Inflammatory macrophage treated with lipopolysaccharide for 1 hour (primary cell): ENCODE results near the gene KLK10.

Source experiments
- DNase-seq, 2 donors: peaks; one replicate each; pipeline ENCODE4 v3.0.0-alpha.2; 2020 to 2022

The KLK10 gene

GRCh38 chr19:51025809-51026553, 6.5 kb upstream of the KLK10 start:
- no peak for DNase-seq

DNA sequence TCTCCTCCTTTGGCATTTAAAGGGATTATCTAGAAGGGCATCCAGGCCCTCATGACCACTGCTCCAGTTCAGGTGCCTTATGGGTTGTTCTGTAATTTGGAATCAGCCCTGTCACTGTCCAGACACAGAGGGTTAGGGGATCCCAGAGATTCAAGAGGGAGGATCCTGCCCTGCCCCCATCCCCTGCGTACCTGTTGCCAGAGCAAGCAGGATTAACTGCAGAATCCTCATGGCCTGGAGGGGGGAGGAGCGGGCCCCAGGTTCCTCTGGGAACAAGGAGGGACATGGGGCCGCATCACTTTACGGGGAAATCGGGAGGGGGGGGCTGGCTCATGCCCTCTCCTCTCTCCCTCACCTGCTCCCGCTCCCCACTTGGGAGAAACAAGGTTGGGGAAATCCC, 5.9 kb upstream of the KLK10 start:
- no peak for DNase-seq

DNA sequence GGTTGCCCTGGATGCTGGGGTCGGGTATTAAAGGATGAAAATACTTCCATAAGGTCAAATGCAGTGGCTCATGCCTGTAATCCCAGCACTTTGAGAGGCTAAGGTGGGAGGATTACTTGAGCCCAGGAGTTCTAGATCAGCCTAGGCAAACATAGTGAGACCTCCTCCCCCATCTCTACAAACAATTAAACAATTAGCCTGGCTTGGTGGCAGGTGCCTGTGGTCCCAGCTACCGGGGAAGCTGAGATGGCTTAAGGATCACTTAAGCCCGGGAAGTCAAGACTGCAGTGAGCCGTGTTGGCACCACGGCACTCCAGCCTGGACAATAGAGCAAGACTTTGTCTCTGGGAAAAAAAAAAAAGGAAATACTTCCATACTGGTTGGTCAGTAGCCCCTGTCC, 5.4 kb upstream of the KLK10 start:
- DNase-seq: no peak

DNA sequence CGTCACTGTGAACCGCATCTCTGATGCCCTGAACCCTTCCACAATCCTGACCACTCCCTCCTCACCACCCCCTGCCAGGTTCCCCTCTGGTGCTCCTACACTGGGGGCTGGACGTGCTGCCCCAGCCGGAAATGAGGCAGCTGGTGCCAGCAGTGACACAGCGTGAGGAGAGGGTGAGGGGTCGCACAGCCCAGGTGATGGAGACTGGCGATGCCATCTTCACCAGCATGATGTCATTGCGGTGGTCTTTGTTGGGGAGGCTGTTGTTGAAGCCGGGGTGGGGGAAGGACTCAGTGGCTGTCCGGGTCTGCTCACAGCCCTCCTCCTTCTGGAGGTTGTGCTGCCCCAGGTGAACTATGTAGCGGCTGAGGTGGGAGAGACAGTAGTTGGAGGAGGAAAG, 4.4 kb upstream of the KLK10 start:
- no peak for DNase-seq

- DNase-seq: no peak
Measured at GRCh38 chr19:51022526-51022925, 3.0 kb upstream of the KLK10 start.

- DNase-seq: peak; percentile 25 to 65
Measured at GRCh38 chr19:51020988-51021651, 1.6 kb upstream of the KLK10 start.

DNA sequence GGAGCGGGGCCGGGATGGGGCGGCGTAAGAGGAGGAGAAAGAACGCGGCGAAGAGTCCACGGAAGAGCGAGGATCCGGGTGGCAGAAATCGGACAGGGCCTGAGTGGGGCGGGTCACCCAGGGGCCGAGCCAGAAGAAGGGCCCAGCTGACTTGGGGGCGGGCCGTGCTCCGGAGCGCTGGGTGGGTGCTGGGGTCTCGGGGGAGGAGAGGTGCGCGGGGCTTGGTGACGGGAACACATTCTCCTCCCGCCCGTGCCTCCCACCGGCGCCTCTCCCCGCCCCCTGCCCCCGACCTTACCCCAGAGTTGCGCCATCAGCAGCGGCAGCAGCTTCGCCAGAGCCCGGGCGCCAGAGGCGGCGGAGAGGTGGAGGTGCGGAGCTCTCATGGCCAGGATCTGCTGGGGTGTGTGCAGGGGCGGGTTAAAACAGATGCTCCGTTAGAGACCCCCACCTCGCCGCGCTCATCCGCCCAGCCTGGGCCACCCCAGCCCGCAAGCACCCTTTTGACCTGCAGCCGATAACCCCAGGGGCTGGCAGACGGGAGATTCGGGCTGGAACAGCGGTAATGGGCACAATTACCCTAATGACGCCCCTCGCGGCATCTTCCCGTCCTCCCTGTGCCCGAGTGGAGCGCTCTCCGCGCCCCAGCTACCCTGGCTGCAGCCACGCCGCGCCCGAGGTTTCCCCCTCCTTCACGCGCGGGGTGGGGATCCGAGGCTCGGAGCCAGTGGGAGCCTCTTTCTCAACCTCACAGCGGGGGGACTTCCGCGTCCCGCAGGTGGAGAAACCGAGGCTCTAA, 565 bp downstream of the KLK10 start:
- no peak for DNase-seq

DNA sequence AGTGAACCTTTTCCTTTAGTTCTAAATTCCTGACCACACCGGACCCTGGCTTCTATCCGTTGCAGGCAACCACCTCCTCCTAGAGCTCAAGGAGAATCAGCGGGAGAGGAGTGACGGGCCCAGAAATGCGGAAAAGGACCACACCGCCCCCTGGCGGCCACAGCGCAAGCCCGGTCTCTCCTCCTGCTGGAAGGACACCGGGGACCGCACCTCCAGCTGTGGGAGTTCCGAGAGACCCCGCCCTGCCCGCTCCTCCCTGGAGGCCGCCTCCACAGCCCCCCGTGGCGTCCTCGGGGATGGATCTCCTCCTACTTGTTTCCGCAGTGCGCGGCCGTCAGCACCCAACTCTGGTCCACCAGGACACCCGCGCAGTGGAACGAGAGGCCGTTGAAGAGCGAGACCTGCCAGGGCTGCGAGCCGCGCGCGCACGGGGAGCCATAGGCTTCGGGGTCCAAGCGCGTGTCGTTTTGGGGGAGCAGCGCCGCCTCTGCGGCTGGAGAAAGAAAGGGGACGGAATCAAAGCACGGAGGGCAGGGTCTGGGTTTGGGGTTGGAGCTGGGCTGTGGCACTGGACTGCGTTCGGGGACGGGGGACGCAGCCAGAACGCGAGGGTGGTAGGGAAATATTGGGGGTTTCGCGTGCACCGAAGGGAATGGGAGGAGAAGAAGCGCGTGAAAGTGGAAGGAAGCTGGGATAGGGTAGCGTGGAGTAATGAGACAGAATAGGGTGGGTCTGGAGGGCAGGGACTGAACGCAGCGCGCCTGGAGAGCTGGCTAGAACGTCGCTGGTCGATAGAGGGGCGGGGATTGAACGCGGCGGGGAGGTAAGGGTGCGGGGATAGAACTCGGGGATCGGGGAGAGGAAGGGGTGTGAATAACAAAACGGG, 2.5 kb downstream of the KLK10 start:
- peak; percentile 29 to 70 for DNase-seq

DNA sequence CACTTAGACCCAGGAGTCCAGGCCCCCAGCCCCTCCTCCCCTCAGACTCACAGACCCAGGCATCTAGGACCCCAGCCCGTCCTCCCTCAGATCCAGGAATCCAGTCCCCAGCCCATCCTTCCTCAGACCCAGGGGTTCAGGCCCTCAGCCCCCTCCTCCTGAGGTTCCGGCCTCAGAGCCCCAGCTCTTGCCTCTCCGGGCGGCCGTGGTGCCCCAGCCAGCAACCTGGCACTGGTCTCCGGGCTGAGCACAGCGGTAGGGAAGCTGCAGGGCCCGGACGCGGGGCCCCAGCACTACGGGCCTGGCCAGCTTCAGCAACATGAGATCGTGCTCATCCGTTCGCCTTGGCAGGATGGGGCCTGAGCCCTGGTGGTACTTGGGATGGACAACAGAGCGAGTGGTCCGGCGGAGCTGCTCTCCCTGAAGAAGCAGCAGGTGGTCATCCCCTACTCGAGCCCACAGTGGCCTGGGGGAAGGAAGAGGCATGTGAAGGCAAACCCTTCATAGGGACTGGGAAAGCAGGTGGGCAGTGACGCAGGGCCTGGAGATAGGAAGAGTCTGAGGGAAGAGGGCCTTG, 3.7 kb downstream of the KLK10 start:
- DNase-seq: no peak

- no peak for DNase-seq
Measured at GRCh38 chr19:51014242-51014641, 5.3 kb downstream of the KLK10 start.

DNA sequence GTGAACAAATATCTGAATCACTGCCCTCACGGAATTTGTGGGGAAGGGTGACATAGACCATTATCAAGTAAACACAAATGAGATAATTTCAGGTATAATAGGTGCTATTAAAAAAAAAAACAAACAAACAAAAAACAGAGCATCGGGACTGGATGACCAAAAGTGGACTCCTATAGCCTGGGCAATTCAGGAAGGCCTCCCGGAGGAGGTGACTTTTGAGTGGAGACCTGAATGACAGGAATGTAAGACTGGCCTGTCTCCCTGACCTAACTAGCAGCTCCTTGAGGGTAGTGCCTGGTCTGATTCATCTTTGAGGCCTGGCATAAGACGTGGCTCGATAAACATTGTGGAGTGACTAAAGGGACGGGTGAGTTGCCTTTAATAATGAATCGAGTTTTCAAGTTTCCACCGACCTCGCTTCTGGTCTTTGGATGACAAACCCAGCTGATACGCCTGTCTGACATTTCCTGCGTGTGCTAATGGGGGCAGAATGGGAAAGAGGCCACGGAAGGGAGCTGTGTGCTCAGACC, 6.8 kb downstream of the KLK10 start:
- no peak for DNase-seq

- no peak for DNase-seq
Measured at GRCh38 chr19:51010066-51010795, 9.3 kb downstream of the KLK10 start.

DNA sequence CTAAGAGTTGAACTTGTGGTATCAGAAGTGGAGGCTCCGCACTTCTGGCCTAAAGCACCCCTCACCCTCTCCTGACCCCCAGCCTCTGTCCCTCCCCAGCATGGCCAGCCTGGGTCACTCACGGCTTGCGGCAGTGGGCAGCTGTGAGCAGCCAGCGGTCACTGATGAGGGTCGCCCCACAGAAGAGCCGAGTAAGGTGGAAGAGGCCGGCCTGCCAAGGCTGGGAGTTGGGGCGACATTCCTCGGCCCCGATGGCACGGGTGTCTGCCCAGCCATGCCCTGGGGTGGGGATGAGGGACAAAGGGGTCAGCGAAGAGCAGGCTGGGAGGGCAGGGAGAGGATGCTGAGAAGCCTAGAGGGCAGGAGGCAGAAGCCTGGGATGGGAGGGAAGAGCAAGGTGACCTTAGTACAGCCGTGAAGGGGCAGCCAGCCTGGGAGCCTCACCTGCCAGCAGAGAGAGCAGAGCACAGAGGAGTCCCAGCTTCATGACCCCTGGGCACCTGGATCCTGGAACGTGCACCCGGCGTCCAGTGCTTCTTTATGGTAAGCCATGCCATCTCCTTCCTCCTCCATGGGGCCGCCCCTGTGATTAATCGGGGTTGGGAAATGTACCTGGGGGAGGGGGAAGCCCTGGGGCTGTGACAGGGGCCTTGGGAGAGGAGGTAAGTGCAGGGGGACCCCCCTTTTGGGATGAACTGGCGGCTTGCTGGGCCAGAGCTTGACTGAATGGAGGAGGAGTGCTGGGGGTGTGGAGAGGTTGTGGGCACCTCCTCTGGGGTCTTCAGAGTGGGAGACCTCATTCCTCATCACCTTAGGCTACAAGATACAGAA, 10.2 kb downstream of the KLK10 start:
- DNase-seq: no peak

DNA sequence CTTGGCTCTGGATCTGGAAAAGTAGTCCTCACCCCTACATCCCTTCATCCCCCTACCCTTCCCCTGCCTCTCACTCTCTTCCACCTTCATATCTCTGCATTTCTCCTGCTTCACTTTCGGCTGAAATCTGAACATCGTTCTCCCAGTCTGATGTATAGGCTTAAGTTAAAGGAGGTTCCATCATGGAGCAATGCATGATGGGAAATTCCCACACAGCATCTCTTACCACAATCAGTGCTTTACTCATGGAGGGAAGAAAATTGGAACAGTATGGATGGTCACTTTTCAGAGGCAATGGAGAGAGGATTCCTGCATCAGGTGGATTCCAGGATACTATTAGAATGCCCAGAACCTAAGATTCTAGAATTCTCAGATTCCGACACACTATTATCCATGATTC, 12.0 kb downstream of the KLK10 start:
- no peak for DNase-seq

- no peak for DNase-seq
Measured at GRCh38 chr19:51006406-51006805, 13.1 kb downstream of the KLK10 start.

GRCh38 chr19:51005248-51005647, 14.3 kb downstream of the KLK10 start:
- no peak for DNase-seq

- no peak for DNase-seq
Measured at GRCh38 chr19:51003316-51003715, 16.2 kb downstream of the KLK10 start.

DNA sequence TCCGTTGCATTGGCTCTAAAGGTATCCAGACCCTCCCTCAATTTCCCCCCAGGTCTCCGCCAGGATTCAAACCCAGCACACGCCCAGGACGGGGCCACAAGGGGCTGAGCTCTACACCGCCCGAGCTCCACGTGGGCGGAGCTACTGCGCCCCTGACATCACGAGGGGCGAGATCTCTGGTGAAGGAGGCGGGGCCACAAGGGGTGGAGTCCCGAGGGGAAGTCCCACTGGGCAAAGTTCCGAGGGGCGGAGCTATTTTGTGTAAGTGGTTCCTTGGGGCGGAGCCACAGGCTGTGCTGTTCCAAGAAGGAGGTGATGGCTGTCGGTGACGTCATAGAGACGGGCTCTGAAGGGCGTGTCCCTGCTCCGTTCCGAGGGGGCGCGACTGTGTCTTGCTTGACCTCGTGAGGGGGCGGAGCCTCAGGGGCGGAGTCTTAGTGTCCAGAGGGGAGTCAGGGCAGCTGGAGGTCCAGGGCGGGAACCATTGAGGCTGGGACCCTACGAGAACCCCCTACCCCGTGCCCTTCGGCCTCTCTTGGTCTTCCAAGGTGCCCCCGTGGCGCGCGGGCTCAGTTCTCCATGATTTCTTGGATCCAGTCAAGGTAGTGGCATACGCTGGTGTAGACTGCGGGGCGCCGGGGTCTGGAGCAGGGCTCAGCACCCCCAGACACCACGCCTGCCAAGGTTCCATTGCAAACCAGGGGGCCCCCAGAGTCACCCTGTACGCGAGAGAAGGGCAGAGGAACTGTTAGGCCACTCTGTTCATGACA, 16.8 kb downstream of the KLK10 start:
- DNase-seq: peak in 1 of 2 donors; percentile 29

- DNase-seq: no peak
Measured at GRCh38 chr19:51002089-51002532, 17.4 kb downstream of the KLK10 start.

GRCh38 chr19:51001515-51001914, 18.0 kb downstream of the KLK10 start, which contains the start of gene KLK8:
Gene KLK8, minus strand, starts transcription at chr19:51001604. Its CDS starts 437 bp downstream, at chr19:51001167.
- no peak for DNase-seq
